ENCODE measurements around the gene CCDC60.

DNA sequence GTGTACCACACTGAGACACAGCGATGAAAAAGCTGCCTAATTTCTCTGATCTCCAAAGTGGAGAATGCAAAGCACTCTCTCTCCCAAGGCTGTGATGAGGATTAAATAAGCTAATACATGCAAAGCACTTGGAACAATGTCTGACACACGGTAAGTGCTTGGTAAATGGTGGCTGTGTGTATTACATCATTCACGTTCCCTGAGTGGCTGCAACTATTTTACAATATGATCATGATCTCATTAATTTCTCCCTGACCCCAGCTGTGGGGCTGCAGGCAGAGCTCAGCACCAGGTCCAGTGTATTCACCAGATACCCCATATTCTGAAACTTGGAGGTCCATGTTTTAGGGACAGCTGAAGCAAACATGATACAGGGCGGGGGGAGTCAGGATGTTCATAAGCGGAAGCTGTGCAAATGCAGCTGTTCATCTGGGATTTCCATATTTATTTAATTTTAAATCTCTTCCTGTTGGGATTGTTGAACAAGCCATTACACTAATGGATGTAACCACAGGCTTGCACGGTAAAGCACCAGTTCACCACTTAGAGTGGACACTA is 106.4 kb downstream of the CCDC60 start:
- TF ChIP-seq, protein P1, sequence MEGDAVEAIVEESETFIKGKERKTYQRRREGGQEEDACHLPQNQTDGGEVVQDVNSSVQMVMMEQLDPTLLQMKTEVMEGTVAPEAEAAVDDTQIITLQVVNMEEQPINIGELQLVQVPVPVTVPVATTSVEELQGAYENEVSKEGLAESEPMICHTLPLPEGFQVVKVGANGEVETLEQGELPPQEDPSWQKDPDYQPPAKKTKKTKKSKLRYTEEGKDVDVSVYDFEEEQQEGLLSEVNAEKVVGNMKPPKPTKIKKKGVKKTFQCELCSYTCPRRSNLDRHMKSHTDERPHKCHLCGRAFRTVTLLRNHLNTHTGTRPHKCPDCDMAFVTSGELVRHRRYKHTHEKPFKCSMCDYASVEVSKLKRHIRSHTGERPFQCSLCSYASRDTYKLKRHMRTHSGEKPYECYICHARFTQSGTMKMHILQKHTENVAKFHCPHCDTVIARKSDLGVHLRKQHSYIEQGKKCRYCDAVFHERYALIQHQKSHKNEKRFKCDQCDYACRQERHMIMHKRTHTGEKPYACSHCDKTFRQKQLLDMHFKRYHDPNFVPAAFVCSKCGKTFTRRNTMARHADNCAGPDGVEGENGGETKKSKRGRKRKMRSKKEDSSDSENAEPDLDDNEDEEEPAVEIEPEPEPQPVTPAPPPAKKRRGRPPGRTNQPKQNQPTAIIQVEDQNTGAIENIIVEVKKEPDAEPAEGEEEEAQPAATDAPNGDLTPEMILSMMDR (IDR thresholded peaks at IDR 0.05 in 8 of 11, conservative IDR thresholded peaks at IDR 0.05 in 3 of 11), result no peak
- TF ChIP-seq POLR2A (IDR thresholded peaks at IDR 0.05), result no peak
